Mucosa of rectum (tissue), 2 donors: ENCODE results near the gene MNX1.
A peak's percentile ranks its signal among the peaks of the same experiment; 100 is the strongest.

Experiments
- H3K27ac ChIP-seq, 2 donors: one replicate each; pipeline ENCODE4 v1.7.0; 2013; ENCODE audit warnings: inconsistent platforms in 2 of 2, low read depth in 2 of 2, low read length in 2 of 2
- H3K27me3 ChIP-seq, 2 donors: one replicate each; pipeline ENCODE4 v1.7.0; 2013; ENCODE audit warnings: low read length in 2 of 2; ENCODE audit not compliant: control insufficient read depth in 2 of 2, insufficient read depth in 2 of 2
- H3K36me3 ChIP-seq, 2 donors: one replicate each; pipeline ENCODE4 v1.7.0; 2013; ENCODE audit warnings: low read length in 2 of 2; ENCODE audit not compliant: control insufficient read depth in 2 of 2, insufficient read depth in 2 of 2
- H3K4me1 ChIP-seq, 2 donors: one replicate each; pipeline ENCODE4 v1.7.0; 2013; ENCODE audit warnings: low read length in 2 of 2, mild to moderate bottlenecking in 1 of 2; ENCODE audit not compliant: control insufficient read depth in 2 of 2, insufficient read depth in 2 of 2
- H3K4me3 ChIP-seq, 2 donors: one replicate each; pipeline ENCODE4 v1.7.0; 2013; ENCODE audit warnings: low read length in 2 of 2
- H3K9ac ChIP-seq, 2 donors: one replicate each; pipeline ENCODE4 v1.7.0; 2013; ENCODE audit warnings: low read length in 2 of 2, low read depth in 1 of 2, mild to moderate bottlenecking in 1 of 2
- H3K9me3 ChIP-seq, 2 donors: one replicate each; pipeline ENCODE4 v1.7.0; 2013; ENCODE audit warnings: low read length in 2 of 2; ENCODE audit not compliant: control insufficient read depth in 2 of 2
- donor health status: healthy.
- donor health status: Normal muscosa, but diverticular disease.

Gene MNX1

DNA sequence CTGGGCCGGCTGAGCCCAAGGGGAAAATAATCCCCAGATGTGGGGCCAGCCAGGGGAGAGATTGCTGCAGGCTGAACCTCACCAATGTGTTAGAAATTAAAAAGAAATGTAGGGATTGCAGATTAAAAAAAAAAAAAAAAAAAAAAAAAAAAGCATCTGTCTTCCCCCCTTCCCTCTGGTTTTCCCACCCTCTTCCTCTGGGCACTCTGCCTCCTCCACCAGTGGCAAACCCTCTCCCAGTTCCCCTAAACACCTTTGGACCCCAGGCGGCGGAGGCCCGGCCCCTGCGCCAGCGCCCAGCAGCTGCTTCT is 7.1 kb downstream of the MNX1 start:
- Histone ChIP-seq H3K4me3 (no peak overlapping the region), H3K9ac (peak overlapping the region in 1 of 2 donors; percentile 38), H3K9me3 (no peaks in the 10 kb centered on the region), H3K27me3 (peaks cover 5 to 8% of the 10 kb centered on the region in 2 donors), H3K4me1 (peaks cover 40 to 42% of the 10 kb centered on the region in 2 donors), H3K36me3 (no peaks in the 10 kb centered on the region), H3K27ac (peak overlapping the region; percentile 70 to 76)

DNA sequence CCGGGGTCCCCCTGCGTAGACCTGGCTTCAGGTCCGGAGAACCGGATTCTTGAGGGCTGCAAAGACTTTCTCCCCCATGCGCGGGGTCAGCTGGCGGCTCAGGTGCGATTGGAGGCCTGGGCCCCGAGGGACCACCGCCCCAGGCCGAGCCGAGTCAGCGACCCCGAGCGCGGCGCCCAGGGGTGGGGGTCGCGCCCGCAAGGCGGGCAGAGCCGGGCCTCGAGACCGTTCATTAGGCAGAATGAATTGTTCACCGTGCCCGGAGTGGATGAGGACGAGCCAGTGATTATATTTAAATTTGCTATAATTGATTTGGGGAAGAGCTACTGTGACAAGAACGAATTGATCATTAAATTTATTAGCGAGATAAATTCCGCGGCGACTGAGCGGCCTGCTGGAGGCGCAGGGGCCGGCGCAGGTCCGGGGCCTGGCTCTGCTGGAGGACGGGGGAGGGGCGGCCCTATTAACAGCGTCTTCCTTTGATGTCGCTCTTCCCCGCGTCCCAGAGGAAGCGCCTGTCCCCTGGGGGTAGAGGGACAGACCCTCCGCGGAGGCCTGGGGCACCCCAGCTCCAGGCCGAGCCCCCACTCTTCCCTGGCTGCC is 7.5 kb downstream of the MNX1 start:
- peak overlapping the region; percentile 1 to 70 for H3K27ac ChIP-seq
- H3K27me3 ChIP-seq = peaks cover 5 to 8% of the 10 kb centered on the region in 2 donors
- H3K9me3 ChIP-seq = no peaks in the 10 kb centered on the region
- peak overlapping the region in 1 of 2 donors; percentile 4 for H3K9ac ChIP-seq
- peaks cover 35 to 41% of the 10 kb centered on the region in 2 donors for H3K4me1 ChIP-seq
- no peaks in the 10 kb centered on the region for H3K36me3 ChIP-seq
- H3K4me3 ChIP-seq = no peak overlapping the region

DNA sequence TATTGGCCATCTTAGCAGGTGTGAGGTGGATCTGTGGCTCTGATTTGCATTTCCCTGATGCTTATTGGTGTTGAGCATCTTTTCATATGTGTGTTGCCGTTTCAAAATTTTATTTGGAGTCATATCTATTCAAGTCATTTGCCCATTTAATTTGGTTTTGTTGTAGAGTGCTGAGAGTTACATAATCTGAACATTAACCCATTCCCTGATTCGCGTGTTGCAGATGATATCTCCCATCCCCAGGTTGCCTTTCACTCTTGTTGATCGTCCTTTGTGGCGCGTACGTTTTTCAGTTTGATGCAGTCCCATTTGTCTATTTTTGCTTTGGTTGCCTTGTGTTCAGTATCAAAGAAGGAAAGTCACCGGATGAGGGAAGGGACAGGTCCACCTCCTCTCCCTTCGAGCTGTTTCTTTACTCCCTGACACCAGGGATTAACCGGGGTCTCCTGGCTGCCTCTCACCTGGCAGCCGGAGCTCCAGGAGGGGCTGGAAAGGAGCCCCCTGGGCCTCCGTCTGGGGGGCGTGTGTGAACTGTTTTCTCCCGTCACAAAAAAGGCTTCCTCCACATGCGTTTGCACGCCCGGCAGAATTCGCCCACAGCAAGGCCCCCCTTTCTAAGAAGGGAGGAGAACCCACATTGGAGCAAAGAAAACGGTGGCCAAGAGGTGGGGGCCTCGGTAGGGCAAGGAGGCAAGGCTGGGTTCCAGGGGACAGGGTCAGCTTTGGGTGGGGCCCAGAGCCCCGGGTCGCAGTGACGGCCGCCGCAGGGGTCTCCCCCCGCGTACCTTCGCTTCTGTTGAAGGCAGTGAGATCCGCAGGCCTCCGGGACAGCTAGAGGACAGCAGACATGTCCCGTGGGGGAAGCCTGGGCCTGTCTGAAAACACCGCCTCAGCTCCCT is 8.3 kb downstream of the MNX1 start:
- peaks cover 5 to 8% of the 10 kb centered on the region in 2 donors for H3K27me3 ChIP-seq
- no peak overlapping the region for H3K27ac ChIP-seq
- no peak overlapping the region for H3K4me3 ChIP-seq
- H3K36me3 ChIP-seq = no peaks in the 10 kb centered on the region
- H3K4me1 ChIP-seq = peaks cover 30 to 35% of the 10 kb centered on the region in 2 donors
- H3K9ac ChIP-seq = no peak overlapping the region
- no peaks in the 10 kb centered on the region for H3K9me3 ChIP-seq

DNA sequence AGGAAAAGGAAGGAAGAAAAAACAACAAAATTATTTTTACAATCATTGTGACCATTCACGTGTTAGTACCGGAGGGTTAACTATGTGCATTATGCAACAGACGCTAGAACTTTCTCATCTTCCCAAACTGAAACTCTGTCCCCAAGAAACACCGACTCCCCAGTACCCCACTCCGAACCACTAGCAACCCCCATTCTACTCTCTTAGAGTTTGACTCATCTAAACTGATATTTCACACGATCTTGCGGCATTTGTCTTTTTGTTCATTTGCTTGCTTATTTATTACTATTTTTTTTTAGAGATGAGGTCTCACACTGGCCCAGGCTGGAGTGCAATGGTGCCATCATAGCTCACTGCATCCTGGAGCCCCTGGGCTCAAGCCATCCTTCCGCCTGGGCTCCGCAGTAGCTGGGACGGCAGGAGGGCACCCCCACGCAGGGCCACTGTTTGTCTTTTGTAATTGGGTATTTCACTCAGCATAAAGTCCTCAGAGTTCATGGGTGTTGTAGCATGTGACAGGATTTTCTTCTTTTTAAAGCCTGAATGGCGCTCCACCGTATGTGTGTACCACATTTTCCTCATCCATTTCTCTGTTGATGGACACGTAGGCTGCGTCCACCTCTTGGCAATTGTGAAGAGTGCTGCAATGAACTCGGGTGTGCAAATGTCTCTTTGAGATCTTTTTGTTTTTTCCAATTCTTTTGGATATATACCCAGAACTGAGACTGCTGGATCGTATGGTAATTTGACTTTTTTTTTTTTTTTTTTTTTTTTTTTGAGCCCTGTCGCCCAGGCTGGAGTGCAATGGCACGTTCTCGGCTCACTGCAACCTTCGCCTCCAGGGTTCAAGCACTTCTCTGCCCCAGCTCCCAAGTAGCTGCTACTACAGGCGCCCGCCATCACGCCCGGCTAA is 9.5 kb downstream of the MNX1 start:
- no peaks in the 10 kb centered on the region for H3K36me3 ChIP-seq
- peaks cover 5 to 11% of the 10 kb centered on the region in 2 donors for H3K27me3 ChIP-seq
- H3K4me3 ChIP-seq = peak overlapping the region; percentile 64
- peaks cover 19 to 28% of the 10 kb centered on the region in 2 donors for H3K4me1 ChIP-seq
- H3K9me3 ChIP-seq = no peaks in the 10 kb centered on the region
- H3K27ac ChIP-seq = peak overlapping the region in 1 of 2 donors; percentile 82
- peak overlapping the region in 1 of 2 donors; percentile 75 for H3K9ac ChIP-seq

DNA sequence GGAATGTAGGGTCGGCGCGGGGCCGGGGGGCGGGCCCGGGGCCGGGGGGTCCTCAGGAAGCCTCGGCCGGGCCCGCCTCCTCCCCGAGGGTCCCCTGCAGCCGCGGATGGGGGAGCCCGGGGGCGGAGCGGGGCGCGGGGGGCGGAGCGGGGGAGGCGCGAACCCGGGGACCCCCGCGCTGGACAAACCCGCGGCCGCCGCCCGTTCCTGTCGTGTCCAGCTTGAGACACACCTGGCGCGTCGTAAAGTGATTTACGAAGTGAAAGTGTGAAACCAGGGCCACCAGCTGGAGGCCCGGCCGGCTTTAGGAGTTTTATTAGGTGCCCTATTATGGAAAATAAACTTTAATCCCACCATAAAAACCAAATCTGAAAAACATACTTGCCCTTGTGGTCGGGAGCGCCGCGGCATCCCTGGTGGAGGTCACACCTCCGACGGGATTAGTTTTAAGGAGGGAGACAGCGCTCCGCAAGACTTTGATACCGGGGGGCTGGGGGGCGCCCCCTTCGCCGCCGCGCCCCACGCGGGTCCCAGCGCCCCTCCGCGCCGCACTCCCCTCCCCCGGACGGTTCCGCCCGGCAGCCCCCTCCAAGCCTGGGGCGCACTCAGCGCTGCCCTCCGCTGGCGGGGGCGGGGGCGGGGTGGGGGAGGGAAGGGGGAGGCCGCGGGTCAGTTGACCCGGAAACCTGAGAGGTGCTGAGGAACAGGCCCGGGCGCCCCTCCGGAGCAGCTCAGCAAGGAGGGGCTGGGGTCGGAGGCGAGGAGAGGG is 10.3 kb downstream of the MNX1 start:
- Histone ChIP-seq H3K9me3 (no peaks in the 10 kb centered on the region), H3K36me3 (no peaks in the 10 kb centered on the region), H3K4me3 (peak overlapping the region; percentile 64 to 71), H3K4me1 (peaks cover 16 to 25% of the 10 kb centered on the region in 2 donors), H3K9ac (peak overlapping the region; percentile 63 to 75), H3K27me3 (peaks cover 5 to 11% of the 10 kb centered on the region in 2 donors), H3K27ac (peak overlapping the region; percentile 82 to 86)

DNA sequence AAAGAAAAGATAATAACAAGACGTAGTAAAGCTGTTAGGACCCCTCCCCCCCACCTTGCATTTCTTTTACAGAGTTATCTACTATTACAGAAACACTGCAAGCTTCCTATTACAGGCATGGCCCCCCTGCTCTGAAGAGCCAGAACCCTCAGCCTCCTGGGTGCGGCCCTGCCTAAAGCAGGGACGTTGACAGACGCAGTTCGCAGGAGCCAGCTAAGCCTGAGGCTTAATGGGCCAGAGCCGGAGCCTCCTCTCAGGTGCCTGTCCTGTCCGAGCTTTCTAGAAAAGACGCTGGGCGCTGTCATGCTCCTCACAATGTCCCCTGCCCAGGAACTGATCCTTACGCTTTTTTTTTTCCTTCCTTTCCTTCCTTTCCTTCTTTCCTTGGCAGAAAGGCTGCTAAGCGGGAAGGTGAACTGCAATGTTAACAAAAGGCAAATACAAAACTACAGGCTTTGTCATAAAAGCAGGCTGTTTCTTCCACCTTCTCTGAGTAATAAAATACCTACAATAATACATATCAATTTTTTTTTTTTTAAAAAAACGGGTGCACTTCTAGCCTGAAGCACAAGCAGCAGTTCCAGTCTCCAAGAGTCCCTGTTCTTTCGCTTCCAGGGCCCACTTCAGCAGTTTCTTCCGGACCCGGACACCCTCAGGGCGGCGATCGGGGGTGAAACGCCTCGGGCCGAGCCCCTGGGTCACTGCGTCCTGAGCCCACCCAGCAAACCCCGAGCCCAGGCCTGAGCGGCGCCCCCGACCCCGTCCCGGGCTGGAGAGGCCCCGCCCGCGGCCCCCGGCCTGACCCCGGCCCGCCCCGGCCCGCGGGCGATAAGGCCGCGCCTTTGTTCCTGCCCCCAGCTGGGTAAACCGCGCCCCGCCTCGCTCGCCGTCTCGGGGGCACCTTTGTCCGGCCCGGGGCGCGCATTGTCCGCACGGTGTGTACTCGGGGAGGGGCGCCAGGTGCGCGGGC is 11.2 kb downstream of the MNX1 start:
- Histone ChIP-seq H3K9me3 (no peaks in the 10 kb centered on the region), H3K9ac (peak overlapping the region; percentile 15 to 74), H3K27ac (peak overlapping the region; percentile 82 to 86), H3K27me3 (peaks cover 2 to 8% of the 10 kb centered on the region in 2 donors), H3K4me3 (peak overlapping the region; percentile 59 to 66), H3K36me3 (no peaks in the 10 kb centered on the region), H3K4me1 (peaks cover 12 to 22% of the 10 kb centered on the region in 2 donors)

- Histone ChIP-seq H3K36me3 (no peaks in the 10 kb centered on the region), H3K9ac (no peak overlapping the region), H3K27me3 (peaks cover 0 to 8% of the 10 kb centered on the region in 2 donors), H3K27ac (no peak overlapping the region), H3K4me1 (peaks cover 0 to 5% of the 10 kb centered on the region in 2 donors), H3K9me3 (no peaks in the 10 kb centered on the region), H3K4me3 (no peak overlapping the region)
These were observed 16.0 kb downstream of the MNX1 start for GRCh38 chr7:156994417-156994816.

GRCh38 chr7:156993925-156994235 is 16.6 kb downstream of the MNX1 start:
- Histone ChIP-seq H3K27ac (no peak overlapping the region), H3K4me1 (peaks cover 0 to 2% of the 10 kb centered on the region in 2 donors), H3K36me3 (no peaks in the 10 kb centered on the region), H3K9me3 (no peaks in the 10 kb centered on the region), H3K4me3 (no peak overlapping the region), H3K27me3 (peaks cover 0 to 8% of the 10 kb centered on the region in 2 donors), H3K9ac (no peak overlapping the region)
